GM12878 (cell line): Measurements from ENCODE around the gene CTNNA1.

Experiments used
- CHD1 ChIP-seq: IDR thresholded peaks from 2 replicates; pipeline ENCODE4 v1.6.1; 2012; ENCODE audit warnings: low read depth, low read length, improper control_type of control experiment
- CHD2 ChIP-seq: IDR thresholded peaks from 2 replicates; pipeline ENCODE4 v1.6.1; 2011; ENCODE audit warnings: low read depth, low read length, improper control_type of control experiment, borderline replicate concordance
- HDAC6 ChIP-seq: fragments of 200-600 bp; sonication (generic); IDR thresholded peaks from one replicate; pipeline ENCODE4 v1.8.0; 2017; ENCODE audit warnings: antibody characterized with exemption; ENCODE audit not compliant: unreplicated experiment
- MYC ChIP-seq: IDR thresholded peaks from 2 replicates; pipeline ENCODE4 v1.6.1; 2011; ENCODE audit warnings: mild to moderate bottlenecking, low read length, moderate library complexity, inconsistent platforms; ENCODE audit not compliant: insufficient read depth, insufficient replicate concordance, insufficient read length, severe bottlenecking
- POLR2AphosphoS5 ChIP-seq: IDR thresholded peaks from 2 replicates; pipeline ENCODE4 v1.6.1; 2011; ENCODE audit warnings: mild to moderate bottlenecking, low read length, inconsistent platforms
- SMARCA5 ChIP-seq: fragments of 450-650 bp; IDR thresholded peaks from 2 replicates; pipeline ENCODE4 v1.6.1; 2017; ENCODE audit warnings: mild to moderate bottlenecking
- STAT1 ChIP-seq: fragments of 450-650 bp; conservative IDR thresholded peaks from 2 replicates; pipeline ENCODE4 v1.6.1; 2014; ENCODE audit warnings: antibody characterized with exemption, mild to moderate bottlenecking
- TARDBP ChIP-seq: IDR thresholded peaks from 2 replicates; pipeline ENCODE4 v1.6.1; 2016; ENCODE audit warnings: borderline replicate concordance
- TCF12 ChIP-seq: IDR thresholded peaks from 2 replicates; pipeline ENCODE4 v1.6.1; 2011; ENCODE audit warnings: low read depth, mild to moderate bottlenecking, low read length
- TF ChIP-seq, protein P1 (sequence below): fragments of 450-650 bp; IDR thresholded peaks from 2 replicates; pipeline ENCODE4 v1.6.1; 2017; ENCODE audit warnings: mild to moderate bottlenecking
- TF ChIP-seq, protein P2 (sequence below): IDR thresholded peaks from 2 replicates; pipeline ENCODE4 v1.6.1; 2011; ENCODE audit warnings: low read depth, mild to moderate bottlenecking, low read length, moderate library complexity, borderline replicate concordance; ENCODE audit errors: extremely low read depth
- TF ChIP-seq, protein P3 (sequence below), 3 experiments: IDR thresholded peaks in 2 of 3; conservative IDR thresholded peaks in 1 of 3; 2 replicates each; pipeline ENCODE4 v1.5.1; 2011; ENCODE audit warnings: low read depth in 3 of 3, low read length in 3 of 3, mild to moderate bottlenecking in 3 of 3, control low read depth in 2 of 3, moderate library complexity in 2 of 3, inconsistent platforms in 1 of 3, mixed read lengths in 1 of 3; ENCODE audit not compliant: control insufficient read depth in 2 of 3, insufficient read depth in 1 of 3; ENCODE audit errors: extremely low read depth in 1 of 3
- TF ChIP-seq, protein P4 (sequence below): fragments of 450-650 bp; IDR thresholded peaks from 2 replicates; pipeline ENCODE4 v1.6.1; 2017; ENCODE audit warnings: mild to moderate bottlenecking, moderate library complexity
- TF ChIP-seq, protein P5 (sequence below): IDR thresholded peaks from 2 replicates; pipeline ENCODE4 v1.6.1; 2011; ENCODE audit warnings: low read depth, low read length, improper control_type of control experiment, borderline replicate concordance

DNA sequence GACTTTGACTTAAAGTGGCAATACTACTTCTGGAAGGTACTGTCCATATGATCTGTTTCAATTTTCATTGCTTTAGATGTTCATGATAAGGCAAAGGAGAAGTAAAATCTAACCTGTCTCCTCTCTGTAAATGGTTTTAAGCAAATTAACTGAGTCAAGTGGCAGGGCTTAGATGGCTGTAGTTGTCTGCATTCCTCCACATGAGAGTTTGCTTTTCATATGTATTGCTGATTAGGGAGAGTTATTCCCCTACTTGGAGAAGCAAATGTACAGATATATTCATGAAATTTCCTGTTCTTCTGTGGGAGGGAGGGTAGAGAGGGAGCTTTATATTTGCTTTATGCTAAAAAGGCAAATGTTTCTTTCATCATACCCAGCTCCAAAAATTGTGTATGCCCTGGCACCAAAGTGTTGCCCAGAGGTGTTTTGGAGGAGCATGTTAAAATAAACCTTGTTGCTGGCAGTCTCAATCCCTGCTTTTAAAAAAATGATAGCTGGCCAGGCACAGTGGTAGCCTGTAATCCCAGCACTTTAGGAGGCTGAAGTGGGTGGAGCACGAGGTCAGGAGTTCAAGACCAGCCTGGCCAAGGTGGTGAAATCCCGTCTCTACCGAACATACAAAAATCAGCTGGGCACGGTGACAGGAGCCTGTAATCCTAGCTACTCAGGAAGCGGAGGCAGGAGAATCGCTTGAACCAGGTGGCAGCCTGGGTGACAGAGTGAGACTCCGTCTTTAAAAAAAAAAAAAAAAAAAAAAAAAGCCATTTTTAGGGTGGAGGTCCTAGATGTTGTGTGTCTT, 125.4 kb downstream of the CTNNA1 start:
- TF ChIP-seq, protein P1, sequence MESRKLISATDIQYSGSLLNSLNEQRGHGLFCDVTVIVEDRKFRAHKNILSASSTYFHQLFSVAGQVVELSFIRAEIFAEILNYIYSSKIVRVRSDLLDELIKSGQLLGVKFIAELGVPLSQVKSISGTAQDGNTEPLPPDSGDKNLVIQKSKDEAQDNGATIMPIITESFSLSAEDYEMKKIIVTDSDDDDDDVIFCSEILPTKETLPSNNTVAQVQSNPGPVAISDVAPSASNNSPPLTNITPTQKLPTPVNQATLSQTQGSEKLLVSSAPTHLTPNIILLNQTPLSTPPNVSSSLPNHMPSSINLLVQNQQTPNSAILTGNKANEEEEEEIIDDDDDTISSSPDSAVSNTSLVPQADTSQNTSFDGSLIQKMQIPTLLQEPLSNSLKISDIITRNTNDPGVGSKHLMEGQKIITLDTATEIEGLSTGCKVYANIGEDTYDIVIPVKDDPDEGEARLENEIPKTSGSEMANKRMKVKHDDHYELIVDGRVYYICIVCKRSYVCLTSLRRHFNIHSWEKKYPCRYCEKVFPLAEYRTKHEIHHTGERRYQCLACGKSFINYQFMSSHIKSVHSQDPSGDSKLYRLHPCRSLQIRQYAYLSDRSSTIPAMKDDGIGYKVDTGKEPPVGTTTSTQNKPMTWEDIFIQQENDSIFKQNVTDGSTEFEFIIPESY, result no peak
- TF ChIP-seq TCF12, result no peak
- TF ChIP-seq, protein P2, sequence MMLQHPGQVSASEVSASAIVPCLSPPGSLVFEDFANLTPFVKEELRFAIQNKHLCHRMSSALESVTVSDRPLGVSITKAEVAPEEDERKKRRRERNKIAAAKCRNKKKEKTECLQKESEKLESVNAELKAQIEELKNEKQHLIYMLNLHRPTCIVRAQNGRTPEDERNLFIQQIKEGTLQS, result no peak
- TF ChIP-seq, protein P3, sequence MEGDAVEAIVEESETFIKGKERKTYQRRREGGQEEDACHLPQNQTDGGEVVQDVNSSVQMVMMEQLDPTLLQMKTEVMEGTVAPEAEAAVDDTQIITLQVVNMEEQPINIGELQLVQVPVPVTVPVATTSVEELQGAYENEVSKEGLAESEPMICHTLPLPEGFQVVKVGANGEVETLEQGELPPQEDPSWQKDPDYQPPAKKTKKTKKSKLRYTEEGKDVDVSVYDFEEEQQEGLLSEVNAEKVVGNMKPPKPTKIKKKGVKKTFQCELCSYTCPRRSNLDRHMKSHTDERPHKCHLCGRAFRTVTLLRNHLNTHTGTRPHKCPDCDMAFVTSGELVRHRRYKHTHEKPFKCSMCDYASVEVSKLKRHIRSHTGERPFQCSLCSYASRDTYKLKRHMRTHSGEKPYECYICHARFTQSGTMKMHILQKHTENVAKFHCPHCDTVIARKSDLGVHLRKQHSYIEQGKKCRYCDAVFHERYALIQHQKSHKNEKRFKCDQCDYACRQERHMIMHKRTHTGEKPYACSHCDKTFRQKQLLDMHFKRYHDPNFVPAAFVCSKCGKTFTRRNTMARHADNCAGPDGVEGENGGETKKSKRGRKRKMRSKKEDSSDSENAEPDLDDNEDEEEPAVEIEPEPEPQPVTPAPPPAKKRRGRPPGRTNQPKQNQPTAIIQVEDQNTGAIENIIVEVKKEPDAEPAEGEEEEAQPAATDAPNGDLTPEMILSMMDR (IDR thresholded peaks at IDR 0.05 in 2 of 3, conservative IDR thresholded peaks at IDR 0.05 in 1 of 3; ENCODE audit: control insufficient read depth in 2 of 3, extremely low read depth in 1 of 3, insufficient read depth in 1 of 3, low read depth in 3 of 3, low read length in 3 of 3), result no peak
- TF ChIP-seq TARDBP, result no peak
- TF ChIP-seq CHD2, result no peak
- TF ChIP-seq STAT1, result no peak
- no peak for TF ChIP-seq HDAC6
- TF ChIP-seq, protein P4, sequence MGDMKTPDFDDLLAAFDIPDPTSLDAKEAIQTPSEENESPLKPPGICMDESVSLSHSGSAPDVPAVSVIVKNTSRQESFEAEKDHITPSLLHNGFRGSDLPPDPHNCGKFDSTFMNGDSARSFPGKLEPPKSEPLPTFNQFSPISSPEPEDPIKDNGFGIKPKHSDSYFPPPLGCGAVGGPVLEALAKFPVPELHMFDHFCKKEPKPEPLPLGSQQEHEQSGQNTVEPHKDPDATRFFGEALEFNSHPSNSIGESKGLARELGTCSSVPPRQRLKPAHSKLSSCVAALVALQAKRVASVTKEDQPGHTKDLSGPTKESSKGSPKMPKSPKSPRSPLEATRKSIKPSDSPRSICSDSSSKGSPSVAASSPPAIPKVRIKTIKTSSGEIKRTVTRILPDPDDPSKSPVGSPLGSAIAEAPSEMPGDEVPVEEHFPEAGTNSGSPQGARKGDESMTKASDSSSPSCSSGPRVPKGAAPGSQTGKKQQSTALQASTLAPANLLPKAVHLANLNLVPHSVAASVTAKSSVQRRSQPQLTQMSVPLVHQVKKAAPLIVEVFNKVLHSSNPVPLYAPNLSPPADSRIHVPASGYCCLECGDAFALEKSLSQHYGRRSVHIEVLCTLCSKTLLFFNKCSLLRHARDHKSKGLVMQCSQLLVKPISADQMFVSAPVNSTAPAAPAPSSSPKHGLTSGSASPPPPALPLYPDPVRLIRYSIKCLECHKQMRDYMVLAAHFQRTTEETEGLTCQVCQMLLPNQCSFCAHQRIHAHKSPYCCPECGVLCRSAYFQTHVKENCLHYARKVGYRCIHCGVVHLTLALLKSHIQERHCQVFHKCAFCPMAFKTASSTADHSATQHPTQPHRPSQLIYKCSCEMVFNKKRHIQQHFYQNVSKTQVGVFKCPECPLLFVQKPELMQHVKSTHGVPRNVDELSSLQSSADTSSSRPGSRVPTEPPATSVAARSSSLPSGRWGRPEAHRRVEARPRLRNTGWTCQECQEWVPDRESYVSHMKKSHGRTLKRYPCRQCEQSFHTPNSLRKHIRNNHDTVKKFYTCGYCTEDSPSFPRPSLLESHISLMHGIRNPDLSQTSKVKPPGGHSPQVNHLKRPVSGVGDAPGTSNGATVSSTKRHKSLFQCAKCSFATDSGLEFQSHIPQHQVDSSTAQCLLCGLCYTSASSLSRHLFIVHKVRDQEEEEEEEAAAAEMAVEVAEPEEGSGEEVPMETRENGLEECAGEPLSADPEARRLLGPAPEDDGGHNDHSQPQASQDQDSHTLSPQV, result no peak
- no peak for TF ChIP-seq SMARCA5
- TF ChIP-seq, protein P5, sequence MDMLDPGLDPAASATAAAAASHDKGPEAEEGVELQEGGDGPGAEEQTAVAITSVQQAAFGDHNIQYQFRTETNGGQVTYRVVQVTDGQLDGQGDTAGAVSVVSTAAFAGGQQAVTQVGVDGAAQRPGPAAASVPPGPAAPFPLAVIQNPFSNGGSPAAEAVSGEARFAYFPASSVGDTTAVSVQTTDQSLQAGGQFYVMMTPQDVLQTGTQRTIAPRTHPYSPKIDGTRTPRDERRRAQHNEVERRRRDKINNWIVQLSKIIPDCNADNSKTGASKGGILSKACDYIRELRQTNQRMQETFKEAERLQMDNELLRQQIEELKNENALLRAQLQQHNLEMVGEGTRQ, result no peak
- no peak for TF ChIP-seq CHD1
- TF ChIP-seq POLR2AphosphoS5, result no peak
- no peak for TF ChIP-seq MYC
